Measurements from ENCODE around the gene AKAP5. TPM values are rescaled to one million over a fixed set of nuclear protein-coding genes. Genes with fewer than 3 reads are reported as not detected.

The AKAP5 gene
- total and polyA plus RNA-seq, 2 experiments from 2014 or later = 0.60 to 9.4 TPM

GRCh38 chr14:64417771-64418125 lies 47.6 kb upstream of the AKAP5 start:
- Histone ChIP-seq H2AFZ (no peak overlapping the region), H3K27ac (no peak overlapping the region)

GRCh38 chr14:64419003-64419402 lies 46.3 kb upstream of the AKAP5 start:
- Histone ChIP-seq H2AFZ (no peak overlapping the region), H3K27me3 (no peaks in the 10 kb centered on the region), H3K36me3 (replicated peaks; ENCODE audit: insufficient read depth, low read depth) (no peaks in the 10 kb centered on the region), H3K4me2 (no peak overlapping the region), H3K9me3 (ENCODE audit: low read depth) (no peaks in the 10 kb centered on the region), H4K20me1 (ENCODE audit: insufficient read depth, poor library complexity, severe bottlenecking) (no peaks in the 10 kb centered on the region), H3K4me1 (ENCODE audit: insufficient read depth) (no peaks in the 10 kb centered on the region), H3K27ac (no peak overlapping the region), H3K9me2 (replicated peaks; ENCODE audit: insufficient read depth) (no peaks in the 10 kb centered on the region), H3K79me2 (no peaks in the 10 kb centered on the region), H3K4me3 (no peak overlapping the region)
- DNase-seq (ENCODE audit: low spot score) = no peak
- TF ChIP-seq CTCF (IDR thresholded peaks at IDR 0.05; ENCODE audit: poor library complexity) (no peak), EZH2phosphoT487 (IDR thresholded peaks at IDR 0.05; ENCODE audit: low read depth, severe bottlenecking, unreplicated experiment) (no peak), EZH2 (IDR thresholded peaks at IDR 0.05; ENCODE audit: borderline replicate concordance) (no peak)
- WGBS (ENCODE audit: low lambda C conversion rate, missing lambda C conversion rate) = 75% methylated on average over 7 of the region's 7 CpGs

More at GRCh38 chr14:64417771-64418125, 47.6 kb upstream of the AKAP5 start:
- H3K4me3 ChIP-seq = no peak overlapping the region
- H3K36me3 ChIP-seq (replicated peaks; ENCODE audit: insufficient read depth, low read depth) = no peaks in the 10 kb centered on the region
- no peak overlapping the region for H3K4me2 ChIP-seq
- 93% methylated on average over 7 of the region's 7 CpGs for WGBS (ENCODE audit: low lambda C conversion rate, missing lambda C conversion rate)
- H3K9me3 ChIP-seq (ENCODE audit: low read depth) = no peaks in the 10 kb centered on the region
- no peak for DNase-seq (ENCODE audit: low spot score)
- no peaks in the 10 kb centered on the region for H3K9me2 ChIP-seq (replicated peaks; ENCODE audit: insufficient read depth)
- H3K79me2 ChIP-seq = no peaks in the 10 kb centered on the region
- H3K4me1 ChIP-seq (ENCODE audit: insufficient read depth) = no peaks in the 10 kb centered on the region
- TF ChIP-seq EZH2phosphoT487 (IDR thresholded peaks at IDR 0.05; ENCODE audit: low read depth, severe bottlenecking, unreplicated experiment) (no peak), CTCF (IDR thresholded peaks at IDR 0.05; ENCODE audit: poor library complexity) (no peak), EZH2 (IDR thresholded peaks at IDR 0.05; ENCODE audit: borderline replicate concordance) (no peak)
- no peaks in the 10 kb centered on the region for H4K20me1 ChIP-seq (ENCODE audit: insufficient read depth, poor library complexity, severe bottlenecking)
- no peaks in the 10 kb centered on the region for H3K27me3 ChIP-seq

GRCh38 chr14:64421166-64421565 lies 44.1 kb upstream of the AKAP5 start:
- H3K79me2 ChIP-seq = no peaks in the 10 kb centered on the region
- no peaks in the 10 kb centered on the region for H3K9me2 ChIP-seq (replicated peaks; ENCODE audit: insufficient read depth)
- no peak for DNase-seq (ENCODE audit: low spot score)
- no peaks in the 10 kb centered on the region for H3K36me3 ChIP-seq (replicated peaks; ENCODE audit: insufficient read depth, low read depth)
- no peaks in the 10 kb centered on the region for H3K27me3 ChIP-seq
- TF ChIP-seq EZH2phosphoT487 (IDR thresholded peaks at IDR 0.05; ENCODE audit: low read depth, severe bottlenecking, unreplicated experiment) (no peak), EZH2 (IDR thresholded peaks at IDR 0.05; ENCODE audit: borderline replicate concordance) (no peak), CTCF (IDR thresholded peaks at IDR 0.05; ENCODE audit: poor library complexity) (no peak)
- H2AFZ ChIP-seq = no peak overlapping the region
- H3K27ac ChIP-seq = no peak overlapping the region
- no peak overlapping the region for H3K4me2 ChIP-seq
- 62% methylated on average over 8 of the region's 8 CpGs for whole genome bisulfite sequencing (ENCODE audit: low lambda C conversion rate, missing lambda C conversion rate)
- no peaks in the 10 kb centered on the region for H3K4me1 ChIP-seq (ENCODE audit: insufficient read depth)
- no peaks in the 10 kb centered on the region for H3K9me3 ChIP-seq (ENCODE audit: low read depth)
- no peak overlapping the region for H3K4me3 ChIP-seq
- no peaks in the 10 kb centered on the region for H4K20me1 ChIP-seq (ENCODE audit: insufficient read depth, poor library complexity, severe bottlenecking)

- H2AFZ ChIP-seq = no peak overlapping the region
- TF ChIP-seq CTCF (IDR thresholded peaks at IDR 0.05; ENCODE audit: poor library complexity) = no peak
- no peak for TF ChIP-seq EZH2phosphoT487 (IDR thresholded peaks at IDR 0.05; ENCODE audit: low read depth, severe bottlenecking, unreplicated experiment)
- TF ChIP-seq EZH2 (IDR thresholded peaks at IDR 0.05; ENCODE audit: borderline replicate concordance) = no peak
- H3K79me2 ChIP-seq = no peaks in the 10 kb centered on the region
- H3K9me3 ChIP-seq (ENCODE audit: low read depth) = no peaks in the 10 kb centered on the region
- H3K4me3 ChIP-seq = no peak overlapping the region
- H3K36me3 ChIP-seq (replicated peaks; ENCODE audit: insufficient read depth, low read depth) = no peaks in the 10 kb centered on the region
- no peaks in the 10 kb centered on the region for H3K4me1 ChIP-seq (ENCODE audit: insufficient read depth)
- no peak for DNase-seq (ENCODE audit: low spot score)
- no peaks in the 10 kb centered on the region for H3K9me2 ChIP-seq (replicated peaks; ENCODE audit: insufficient read depth)
- H4K20me1 ChIP-seq (ENCODE audit: insufficient read depth, poor library complexity, severe bottlenecking) = no peaks in the 10 kb centered on the region
- WGBS (ENCODE audit: low lambda C conversion rate, missing lambda C conversion rate) = 100% methylated on average over 1 of the region's 1 CpG
- H3K27me3 ChIP-seq = no peaks in the 10 kb centered on the region
- no peak overlapping the region for H3K27ac ChIP-seq
- H3K4me2 ChIP-seq = no peak overlapping the region
These were observed 43.3 kb upstream of the AKAP5 start for GRCh38 chr14:64422005-64422404.

Measured in hepatocyte (in vitro differentiated cells).